Prostate gland (tissue), 2 donors: ENCODE results near the gene NEK6.

Experiments
- CTCF ChIP-seq, 4 experiments: fragments of 200-600 bp in 2 of 4; fragments of 450-650 bp in 2 of 4; sonication (generic) in 2 of 4; IDR thresholded peaks; 1 replicate in 3 of 4; 2 replicates in 1 of 4; pipeline ENCODE4 v1.5.1; 2016 to 2019; ENCODE audit warnings: antibody characterized with exemption in 4 of 4, mild to moderate bottlenecking in 2 of 4, moderate library complexity in 2 of 4
- POLR2A ChIP-seq: fragments of 450-650 bp; IDR thresholded peaks from one replicate; pipeline ENCODE4 v1.6.1; 2016; ENCODE audit warnings: antibody characterized with exemption, mild to moderate bottlenecking

GRCh38 chr9:124377551-124378406 is 120.0 kb downstream of the NEK6 start:
- TF ChIP-seq POLR2A (no peak), CTCF (IDR thresholded peaks at IDR 0.05) (no peak)
